Measurements from ENCODE around the gene FBLN1. TPM values are rescaled to one million over a fixed set of nuclear protein-coding genes. Genes with fewer than 3 reads are reported as not detected.

The FBLN1 gene
- total RNA-seq, 2 donors from 2014 or later: 125 to 144 TPM

GRCh38 chr22:45627489-45628233 is 125.0 kb downstream of the FBLN1 start:
- 89% methylated on average over 22 of the region's 22 CpGs for WGBS
- Histone ChIP-seq H3K4me3 (no peak overlapping the region), H3K9me3 (no peaks in the 10 kb centered on the region), H3K27me3 (replicated peaks; ENCODE audit: insufficient read depth) (no peaks in the 10 kb centered on the region), H3K27ac (no peak overlapping the region), H3K36me3 (no peaks in the 10 kb centered on the region), H3K4me1 (replicated peaks) (no peaks in the 10 kb centered on the region)
- TF ChIP-seq POLR2A (IDR thresholded peaks at IDR 0.05) (no peak), POLR2AphosphoS5 (IDR thresholded peaks at IDR 0.05) (no peak), CTCF (IDR thresholded peaks at IDR 0.05) (no peak)
- intact Hi-C loops (cut with DNase I): no loop called here
- DNase-seq (ENCODE audit: low spot score): no peak

- no peaks in the 10 kb centered on the region for H3K9me3 ChIP-seq
- H3K27me3 ChIP-seq (replicated peaks; ENCODE audit: insufficient read depth): no peaks in the 10 kb centered on the region
- DNase-seq (ENCODE audit: low spot score): no peak
- no peaks in the 10 kb centered on the region for H3K4me1 ChIP-seq (replicated peaks)
- intact Hi-C loops (cut with DNase I): no loop called here
- H3K36me3 ChIP-seq: no peaks in the 10 kb centered on the region
- no peak overlapping the region for H3K27ac ChIP-seq
- no peak for TF ChIP-seq CTCF (IDR thresholded peaks at IDR 0.05)
- no peak for TF ChIP-seq POLR2A (IDR thresholded peaks at IDR 0.05)
- TF ChIP-seq POLR2AphosphoS5 (IDR thresholded peaks at IDR 0.05): no peak
- H3K4me3 ChIP-seq: no peak overlapping the region
- WGBS: 64% methylated on average over 5 of the region's 5 CpGs
Observed at GRCh38 chr22:45628515-45628914, 125.8 kb downstream of the FBLN1 start.

GRCh38 chr22:45629469-45630089 is 126.9 kb downstream of the FBLN1 start:
- intact Hi-C loops (cut with DNase I): no loop called here
- DNase-seq (ENCODE audit: low spot score): no peak
- TF ChIP-seq CTCF (IDR thresholded peaks at IDR 0.05) (no peak), POLR2A (IDR thresholded peaks at IDR 0.05) (no peak), POLR2AphosphoS5 (IDR thresholded peaks at IDR 0.05) (no peak)
- Histone ChIP-seq H3K9me3 (no peaks in the 10 kb centered on the region), H3K4me1 (replicated peaks) (no peaks in the 10 kb centered on the region), H3K27ac (no peak overlapping the region), H3K36me3 (no peaks in the 10 kb centered on the region), H3K27me3 (replicated peaks; ENCODE audit: insufficient read depth) (no peaks in the 10 kb centered on the region), H3K4me3 (no peak overlapping the region)
- WGBS: 71% methylated on average over 15 of the region's 15 CpGs

GRCh38 chr22:45630436-45630835 is 127.8 kb downstream of the FBLN1 start:
- intact Hi-C loops (cut with DNase I): no loop called here
- H3K27me3 ChIP-seq (replicated peaks; ENCODE audit: insufficient read depth): no peaks in the 10 kb centered on the region
- 94% methylated on average over 15 of the region's 15 CpGs for WGBS

More at GRCh38 chr22:45630436-45630835, 127.8 kb downstream of the FBLN1 start:
- Histone ChIP-seq H3K27ac (no peak overlapping the region), H3K9me3 (no peaks in the 10 kb centered on the region), H3K4me3 (no peak overlapping the region), H3K4me1 (replicated peaks) (no peaks in the 10 kb centered on the region), H3K36me3 (no peaks in the 10 kb centered on the region)
- TF ChIP-seq CTCF (IDR thresholded peaks at IDR 0.05): no peak
- TF ChIP-seq POLR2AphosphoS5 (IDR thresholded peaks at IDR 0.05): no peak
- no peak for TF ChIP-seq POLR2A (IDR thresholded peaks at IDR 0.05)
- no peak for DNase-seq (ENCODE audit: low spot score)
